SIG-M5 (cell line): ENCODE data around the gene RCHY1.
"Not testable (repeated sequence)": the region's sequence is repeated elsewhere in the genome, so short reads cannot be mapped to it uniquely, and the experiment has no call there.

Source experiments
- DNase-seq: peaks from one replicate; lab custom pipeline; 2025; lab: John Stamatoyannopoulos, UW

The RCHY1 gene

GRCh38 chr4:75516144-75516543, 1.9 kb upstream of the RCHY1 start:
- no peak for DNase-seq

- DNase-seq, result no peak
Observed at GRCh38 chr4:75514949-75515612, 878 bp upstream of the RCHY1 start.

GRCh38 chr4:75513526-75514130, 575 bp downstream of the RCHY1 start:
- DNase-seq, result no peak

- no peak for DNase-seq
Observed at GRCh38 chr4:75512386-75513211, 1.6 kb downstream of the RCHY1 start.

- no peak for DNase-seq
Observed at GRCh38 chr4:75511841-75512240, 2.4 kb downstream of the RCHY1 start.

GRCh38 chr4:75509592-75509991, 4.6 kb downstream of the RCHY1 start:
- DNase-seq, result not testable (repeated sequence)

GRCh38 chr4:75505630-75506029, 8.6 kb downstream of the RCHY1 start:
- no peak for DNase-seq

- no peak for DNase-seq
Observed at GRCh38 chr4:75502671-75503070, 11.5 kb downstream of the RCHY1 start.

- no peak for DNase-seq
Observed at GRCh38 chr4:75499900-75500299, 14.3 kb downstream of the RCHY1 start.

- DNase-seq, result no peak
Observed at GRCh38 chr4:75498041-75498440, 16.2 kb downstream of the RCHY1 start.

- no peak for DNase-seq
Observed at GRCh38 chr4:75497133-75497532, 17.1 kb downstream of the RCHY1 start.

GRCh38 chr4:75496406-75496805, 17.8 kb downstream of the RCHY1 start:
- DNase-seq, result no peak

GRCh38 chr4:75495476-75495875, 18.7 kb downstream of the RCHY1 start:
- no peak for DNase-seq

- no peak for DNase-seq
Observed at GRCh38 chr4:75494563-75494962, 19.6 kb downstream of the RCHY1 start.

- DNase-seq, result no peak
Observed at GRCh38 chr4:75490155-75490554, 24.0 kb downstream of the RCHY1 start.

GRCh38 chr4:75484190-75484589, 30.0 kb downstream of the RCHY1 start:
- no peak for DNase-seq

GRCh38 chr4:75477201-75477600, 37.0 kb downstream of the RCHY1 start:
- DNase-seq, result no peak

GRCh38 chr4:75470738-75471137, 43.5 kb downstream of the RCHY1 start:
- DNase-seq, result no peak

- DNase-seq, result no peak
Observed at GRCh38 chr4:75469896-75470295, 44.3 kb downstream of the RCHY1 start.

GRCh38 chr4:75457365-75457764, 56.8 kb downstream of the RCHY1 start:
- DNase-seq, result no peak

GRCh38 chr4:75434105-75434504, 80.1 kb downstream of the RCHY1 start:
- DNase-seq, result no peak

- DNase-seq, result no peak
Observed at GRCh38 chr4:75432683-75433082, 81.5 kb downstream of the RCHY1 start.

- no peak for DNase-seq
Observed at GRCh38 chr4:75429208-75429607, 85.0 kb downstream of the RCHY1 start.
